ENCODE data around the gene SLC4A7.
"Not testable (repeated sequence)": the region's sequence is repeated elsewhere in the genome, so short reads cannot be mapped to it uniquely, and the experiment has no call there.

SLC4A7 gene

GRCh38 chr3:27429909-27430308 lies 54.3 kb downstream of the SLC4A7 start:
- no peak for DNase-seq (ENCODE audit: low read depth)

- DNase-seq (ENCODE audit: low read depth): no peak
Measured at GRCh38 chr3:27428446-27428845, 55.7 kb downstream of the SLC4A7 start.

GRCh38 chr3:27426926-27427325 lies 57.3 kb downstream of the SLC4A7 start:
- DNase-seq (ENCODE audit: low read depth): no peak

GRCh38 chr3:27425896-27426565 lies 58.2 kb downstream of the SLC4A7 start:
- DNase-seq (ENCODE audit: low read depth): no peak

GRCh38 chr3:27424812-27425521 lies 59.2 kb downstream of the SLC4A7 start:
- DNase-seq (ENCODE audit: low read depth): not testable (repeated sequence)

GRCh38 chr3:27423463-27423862 lies 60.7 kb downstream of the SLC4A7 start:
- no peak for DNase-seq (ENCODE audit: low read depth)

GRCh38 chr3:27422617-27423016 lies 61.6 kb downstream of the SLC4A7 start:
- DNase-seq (ENCODE audit: low read depth): no peak

- DNase-seq (ENCODE audit: low read depth): no peak
Measured at GRCh38 chr3:27415202-27415601, 69.0 kb downstream of the SLC4A7 start.

- no peak for DNase-seq (ENCODE audit: low read depth)
Measured at GRCh38 chr3:27392950-27393679, 91.1 kb downstream of the SLC4A7 start.

GRCh38 chr3:27392414-27392813 lies 91.8 kb downstream of the SLC4A7 start:
- DNase-seq (ENCODE audit: low read depth): not testable (repeated sequence)

- no peak for DNase-seq (ENCODE audit: low read depth)
Measured at GRCh38 chr3:27391796-27392195, 92.4 kb downstream of the SLC4A7 start.

GRCh38 chr3:27387625-27388024 lies 96.6 kb downstream of the SLC4A7 start:
- DNase-seq (ENCODE audit: low read depth): no peak

GRCh38 chr3:27385504-27385903 lies 98.7 kb downstream of the SLC4A7 start:
- DNase-seq (ENCODE audit: low read depth): no peak

- DNase-seq (ENCODE audit: low read depth): no peak
Measured at GRCh38 chr3:27384191-27384590, 100.0 kb downstream of the SLC4A7 start.

GRCh38 chr3:27380433-27381357 lies 103.5 kb downstream of the SLC4A7 start:
- DNase-seq (ENCODE audit: low read depth): no peak

GRCh38 chr3:27378331-27378730 lies 105.9 kb downstream of the SLC4A7 start:
- no peak for DNase-seq (ENCODE audit: low read depth)

- DNase-seq (ENCODE audit: low read depth): no peak
Measured at GRCh38 chr3:27376109-27376772, 107.9 kb downstream of the SLC4A7 start.

GRCh38 chr3:27368831-27369607 lies 115.2 kb downstream of the SLC4A7 start, which contains the start of gene NEK10:
NEK10 (minus strand) TSS chr3:27369383; CDS start chr3:27352882, 16,501 bp downstream.
- peak; percentile 85 for DNase-seq (ENCODE audit: low read depth)

- DNase-seq (ENCODE audit: low read depth): no peak
Measured at GRCh38 chr3:27366062-27366591, 118.1 kb downstream of the SLC4A7 start.

Data from activated T-cell treated with anti-CD3 and anti-CD28 coated beads for 1 hour (primary cell).